ENCODE results near the gene C11orf71.
A peak's percentile ranks its signal among the peaks of the same experiment; 100 is the strongest.

Gene C11orf71

GRCh38 chr11:114439229-114440120 is 39.2 kb upstream of the C11orf71 start, which contains the start of gene REXO2:
TSS of gene REXO2 (plus strand) at chr11:114439467. CDS start at chr11:114439529, 62 bp downstream.
- Histone ChIP-seq H3K27ac (ENCODE audit: low read depth, low read length, severe bottlenecking) (peak within 1 kb of the TSS; percentile 99), H3K4me1 (ENCODE audit: control insufficient read depth, insufficient read depth, low read length, poor library complexity, severe bottlenecking) (peaks cover 25% of the 10 kb centered on the region), H3K9me3 (ENCODE audit: control insufficient read depth, low read length) (no peaks in the 10 kb centered on the region), H3K4me3 (ENCODE audit: extremely low read depth, insufficient read depth, low read length, poor library complexity, severe bottlenecking) (peak within 1 kb of the TSS; percentile 99), H3K36me3 (ENCODE audit: control insufficient read depth, insufficient read depth, low read length) (peaks cover 35% of the 10 kb centered on the region)
- 0% methylated on average over 33 to 58 of the region's 64 CpGs for WGBS, 2 experiments (ENCODE audit: insufficient coverage in 2 of 2)

- peaks cover 27% of the 10 kb centered on the region for H3K36me3 ChIP-seq (ENCODE audit: control insufficient read depth, insufficient read depth, low read length)
- WGBS, 2 experiments (ENCODE audit: insufficient coverage in 2 of 2) = 39 to 55% methylated on average over 3 to 4 of the region's 6 CpGs
- peak overlapping the region; percentile 99 for H3K27ac ChIP-seq (ENCODE audit: low read depth, low read length, severe bottlenecking)
- H3K9me3 ChIP-seq (ENCODE audit: control insufficient read depth, low read length) = no peaks in the 10 kb centered on the region
- peaks cover 25% of the 10 kb centered on the region for H3K4me1 ChIP-seq (ENCODE audit: control insufficient read depth, insufficient read depth, low read length, poor library complexity, severe bottlenecking)
- H3K4me3 ChIP-seq (ENCODE audit: extremely low read depth, insufficient read depth, low read length, poor library complexity, severe bottlenecking) = no peak overlapping the region
These were observed 38.0 kb upstream of the C11orf71 start for GRCh38 chr11:114438303-114438702.

DNA sequence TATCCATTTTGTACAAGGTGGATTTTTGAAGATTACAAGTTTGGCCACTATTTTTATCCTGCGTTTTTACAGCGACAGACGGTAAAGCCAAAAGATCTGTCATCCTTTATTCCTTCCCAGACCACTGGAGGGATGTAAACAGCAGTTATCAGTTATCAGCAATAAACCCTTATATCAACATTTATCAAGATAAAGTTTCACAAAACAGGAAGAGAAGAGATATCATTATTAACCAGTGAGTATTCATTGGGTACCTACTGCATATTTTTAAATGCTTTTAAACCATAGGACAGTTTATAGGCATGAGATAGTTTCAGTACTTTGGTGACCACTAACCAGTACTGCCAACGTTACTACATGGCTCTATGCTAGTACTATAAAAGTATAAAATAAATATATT is 33.1 kb upstream of the C11orf71 start:
- Histone ChIP-seq H3K27ac (ENCODE audit: low read depth, low read length, severe bottlenecking) (no peak overlapping the region), H3K4me1 (ENCODE audit: control insufficient read depth, insufficient read depth, low read length, poor library complexity, severe bottlenecking) (peaks cover 8% of the 10 kb centered on the region), H3K36me3 (ENCODE audit: control insufficient read depth, insufficient read depth, low read length) (peaks cover 4% of the 10 kb centered on the region), H3K9me3 (ENCODE audit: control insufficient read depth, low read length) (no peaks in the 10 kb centered on the region), H3K4me3 (ENCODE audit: extremely low read depth, insufficient read depth, low read length, poor library complexity, severe bottlenecking) (no peak overlapping the region)
- WGBS, 2 experiments (ENCODE audit: insufficient coverage in 2 of 2) = 89% methylated on average over 3 of the region's 4 CpGs; no CpG with 5 or more reads in 1 of the 2 experiments

- Histone ChIP-seq H3K4me1 (ENCODE audit: control insufficient read depth, insufficient read depth, low read length, poor library complexity, severe bottlenecking) (peaks cover 4% of the 10 kb centered on the region), H3K27ac (ENCODE audit: low read depth, low read length, severe bottlenecking) (no peak overlapping the region), H3K36me3 (ENCODE audit: control insufficient read depth, insufficient read depth, low read length) (peaks cover 4% of the 10 kb centered on the region), H3K4me3 (ENCODE audit: extremely low read depth, insufficient read depth, low read length, poor library complexity, severe bottlenecking) (no peak overlapping the region), H3K9me3 (ENCODE audit: control insufficient read depth, low read length) (no peaks in the 10 kb centered on the region)
- 100% methylated on average over 1 of the region's 3 CpGs; no CpG with 5 or more reads in 1 of the 2 experiments for WGBS, 2 experiments (ENCODE audit: insufficient coverage in 2 of 2)
These were observed 32.6 kb upstream of the C11orf71 start for GRCh38 chr11:114432893-114433292.

- Histone ChIP-seq H3K27ac (ENCODE audit: low read depth, low read length, severe bottlenecking) (no peak overlapping the region), H3K4me3 (ENCODE audit: extremely low read depth, insufficient read depth, low read length, poor library complexity, severe bottlenecking) (no peak overlapping the region), H3K36me3 (ENCODE audit: control insufficient read depth, insufficient read depth, low read length) (peaks cover 4% of the 10 kb centered on the region), H3K4me1 (ENCODE audit: control insufficient read depth, insufficient read depth, low read length, poor library complexity, severe bottlenecking) (no peaks in the 10 kb centered on the region), H3K9me3 (ENCODE audit: control insufficient read depth, low read length) (no peaks in the 10 kb centered on the region)
These were observed 30.0 kb upstream of the C11orf71 start for GRCh38 chr11:114430290-114430689.

GRCh38 chr11:114426280-114426679 is 26.0 kb upstream of the C11orf71 start:
- Histone ChIP-seq H3K36me3 (ENCODE audit: control insufficient read depth, insufficient read depth, low read length) (no peaks in the 10 kb centered on the region), H3K9me3 (ENCODE audit: control insufficient read depth, low read length) (no peaks in the 10 kb centered on the region), H3K4me1 (ENCODE audit: control insufficient read depth, insufficient read depth, low read length, poor library complexity, severe bottlenecking) (no peaks in the 10 kb centered on the region), H3K27ac (ENCODE audit: low read depth, low read length, severe bottlenecking) (no peak overlapping the region), H3K4me3 (ENCODE audit: extremely low read depth, insufficient read depth, low read length, poor library complexity, severe bottlenecking) (no peak overlapping the region)
- 93 to 100% methylated on average over 2 to 3 of the region's 4 CpGs for WGBS, 2 experiments (ENCODE audit: insufficient coverage in 2 of 2)

DNA sequence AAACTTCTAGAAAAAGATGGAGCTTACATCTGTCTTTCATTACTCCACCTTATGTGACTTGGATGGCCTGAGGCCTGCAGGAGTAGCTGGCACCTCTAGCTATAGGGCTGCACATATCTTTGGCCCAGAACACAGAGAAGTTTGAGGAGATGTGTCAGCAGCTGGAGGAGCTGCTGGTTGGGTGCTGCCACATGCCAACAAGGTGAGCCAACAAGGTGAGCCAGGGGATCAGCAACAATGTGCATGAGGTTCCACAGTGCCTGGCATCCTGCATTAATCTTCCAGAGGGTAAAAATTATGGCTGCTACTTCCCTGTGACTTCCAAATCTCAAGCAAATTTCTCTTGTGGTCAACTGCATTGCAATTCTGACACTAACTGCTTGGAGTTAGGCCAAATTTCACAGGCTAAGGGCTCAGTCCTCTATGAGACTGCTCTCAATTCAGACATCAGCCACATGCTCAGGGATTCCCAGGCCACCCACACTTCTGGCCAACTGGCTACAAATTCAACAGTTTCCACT is 16.2 kb upstream of the C11orf71 start:
- H3K36me3 ChIP-seq (ENCODE audit: control insufficient read depth, insufficient read depth, low read length) = peaks cover 30% of the 10 kb centered on the region
- no peak overlapping the region for H3K4me3 ChIP-seq (ENCODE audit: extremely low read depth, insufficient read depth, low read length, poor library complexity, severe bottlenecking)
- no peak overlapping the region for H3K27ac ChIP-seq (ENCODE audit: low read depth, low read length, severe bottlenecking)
- H3K4me1 ChIP-seq (ENCODE audit: control insufficient read depth, insufficient read depth, low read length, poor library complexity, severe bottlenecking) = no peaks in the 10 kb centered on the region
- no peaks in the 10 kb centered on the region for H3K9me3 ChIP-seq (ENCODE audit: control insufficient read depth, low read length)

DNA sequence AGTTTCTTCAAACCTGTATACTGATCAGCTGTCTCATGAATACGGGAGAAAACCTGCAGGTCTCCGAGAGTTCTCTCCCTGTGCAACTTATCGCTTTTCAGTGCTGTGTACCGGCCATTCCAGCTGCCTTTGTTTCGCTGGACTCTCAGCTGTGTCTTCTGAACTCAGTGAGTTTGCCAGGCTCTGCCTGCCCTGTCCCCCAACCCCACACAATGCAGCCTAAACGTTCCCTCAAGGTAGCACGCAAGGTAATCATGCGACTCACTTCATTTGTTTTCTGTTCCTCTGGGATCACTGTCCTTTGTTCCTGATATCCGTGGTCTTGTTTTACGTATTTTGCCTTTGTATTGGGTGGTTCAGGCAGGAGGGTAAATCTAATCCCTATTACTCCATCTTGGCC is 13.6 kb upstream of the C11orf71 start:
- Histone ChIP-seq H3K9me3 (ENCODE audit: control insufficient read depth, low read length) (no peaks in the 10 kb centered on the region), H3K4me3 (ENCODE audit: extremely low read depth, insufficient read depth, low read length, poor library complexity, severe bottlenecking) (no peak overlapping the region), H3K36me3 (ENCODE audit: control insufficient read depth, insufficient read depth, low read length) (peaks cover 52% of the 10 kb centered on the region), H3K4me1 (ENCODE audit: control insufficient read depth, insufficient read depth, low read length, poor library complexity, severe bottlenecking) (no peaks in the 10 kb centered on the region), H3K27ac (ENCODE audit: low read depth, low read length, severe bottlenecking) (no peak overlapping the region)
- WGBS, 2 experiments (ENCODE audit: insufficient coverage in 2 of 2) = 88 to 90% methylated on average over 8 to 9 of the region's 10 CpGs

DNA sequence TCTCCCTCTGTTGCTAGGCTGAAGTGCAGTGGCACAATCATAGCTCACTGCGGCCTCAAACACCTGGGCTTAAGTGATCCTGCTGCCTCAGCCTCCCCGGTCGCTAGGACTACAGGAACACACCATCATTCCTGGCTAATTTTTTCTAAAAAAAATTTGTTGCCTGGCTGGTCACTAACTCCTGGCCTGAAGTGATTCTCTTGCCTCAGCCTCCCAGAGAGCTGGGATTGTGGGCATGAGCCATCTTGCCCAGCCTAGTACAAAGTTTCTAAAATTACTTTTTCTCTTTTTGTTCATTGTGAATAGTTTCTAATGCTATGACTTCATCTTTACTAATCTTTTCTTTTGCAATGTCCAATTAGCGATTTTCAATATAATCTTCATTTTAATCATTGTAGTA is 12.6 kb upstream of the C11orf71 start:
- 100% methylated on average over 3 of the region's 4 CpGs for WGBS, 2 experiments (ENCODE audit: insufficient coverage in 2 of 2)
- peaks cover 53% of the 10 kb centered on the region for H3K36me3 ChIP-seq (ENCODE audit: control insufficient read depth, insufficient read depth, low read length)
- no peak overlapping the region for H3K4me3 ChIP-seq (ENCODE audit: extremely low read depth, insufficient read depth, low read length, poor library complexity, severe bottlenecking)
- no peaks in the 10 kb centered on the region for H3K9me3 ChIP-seq (ENCODE audit: control insufficient read depth, low read length)
- no peak overlapping the region for H3K27ac ChIP-seq (ENCODE audit: low read depth, low read length, severe bottlenecking)
- no peaks in the 10 kb centered on the region for H3K4me1 ChIP-seq (ENCODE audit: control insufficient read depth, insufficient read depth, low read length, poor library complexity, severe bottlenecking)

DNA sequence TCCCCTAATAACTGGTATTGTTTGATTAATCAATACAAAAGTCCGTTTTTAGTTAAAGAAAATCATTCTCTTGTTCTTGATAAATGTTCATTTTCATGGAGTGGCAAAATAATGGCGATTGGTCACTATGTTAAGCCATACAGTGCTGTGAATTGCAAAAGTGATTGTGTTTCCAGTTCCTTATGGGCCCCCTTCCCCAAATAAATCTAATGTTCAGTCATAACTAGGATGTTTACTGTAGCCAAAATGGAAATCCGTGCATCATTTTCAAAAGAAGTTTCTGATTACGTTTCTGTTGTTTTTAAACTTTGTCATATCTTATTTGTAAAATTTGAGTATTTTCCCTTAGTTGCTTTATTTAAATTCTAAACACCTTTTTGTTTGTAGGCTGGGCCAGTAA is 1.0 kb upstream of the C11orf71 start:
- H3K27ac ChIP-seq (ENCODE audit: low read depth, low read length, severe bottlenecking) = peak overlapping the region; percentile 100
- peaks cover 12% of the 10 kb centered on the region for H3K4me1 ChIP-seq (ENCODE audit: control insufficient read depth, insufficient read depth, low read length, poor library complexity, severe bottlenecking)
- H3K4me3 ChIP-seq (ENCODE audit: extremely low read depth, insufficient read depth, low read length, poor library complexity, severe bottlenecking) = peak overlapping the region; percentile 84
- H3K9me3 ChIP-seq (ENCODE audit: control insufficient read depth, low read length) = no peaks in the 10 kb centered on the region
- H3K36me3 ChIP-seq (ENCODE audit: control insufficient read depth, insufficient read depth, low read length) = peaks cover 27% of the 10 kb centered on the region
- WGBS, 2 experiments (ENCODE audit: insufficient coverage in 2 of 2) = no CpG with 5 or more reads among the region's 4 CpGs

DNA sequence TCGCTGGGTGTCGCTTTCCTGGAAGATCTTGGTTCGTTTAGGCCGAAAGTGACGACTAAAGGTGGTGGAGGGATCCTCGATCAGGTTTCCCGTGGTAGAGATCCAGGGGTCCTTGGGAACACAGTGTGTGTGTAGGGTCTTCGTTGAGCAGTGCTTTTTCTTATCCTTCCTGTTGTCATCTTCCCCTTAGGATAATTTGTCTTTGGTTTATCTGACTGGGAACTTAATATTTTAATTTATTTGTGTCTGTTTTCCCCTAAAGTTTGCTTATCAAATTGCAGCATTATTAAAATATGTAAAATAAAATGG is 558 bp upstream of the C11orf71 start:
- WGBS, 2 experiments (ENCODE audit: insufficient coverage in 2 of 2) = 0% methylated on average over 2 to 7 of the region's 8 CpGs

More for the DNA sequence above, 558 bp upstream of the C11orf71 start:
- Histone ChIP-seq H3K4me3 (ENCODE audit: extremely low read depth, insufficient read depth, low read length, poor library complexity, severe bottlenecking) (peak overlapping the region; percentile 84), H3K4me1 (ENCODE audit: control insufficient read depth, insufficient read depth, low read length, poor library complexity, severe bottlenecking) (peaks cover 12% of the 10 kb centered on the region), H3K36me3 (ENCODE audit: control insufficient read depth, insufficient read depth, low read length) (peaks cover 22% of the 10 kb centered on the region), H3K9me3 (ENCODE audit: control insufficient read depth, low read length) (no peaks in the 10 kb centered on the region), H3K27ac (ENCODE audit: low read depth, low read length, severe bottlenecking) (peak overlapping the region; percentile 100)
